D721Med (cell line): ENCODE data around the gene SEC63.
"Not testable (repeated sequence)": the region's sequence is repeated elsewhere in the genome, so short reads cannot be mapped to it uniquely, and the experiment has no call there.

ENCODE experiments used
- DNase-seq: peaks from one replicate; pipeline ENCODE4 v3.0.0; 2011; ENCODE audit warnings: low spot score; ENCODE audit not compliant: insufficient read length
- FAIRE-seq: peaks from 2 replicates; lab custom pipeline; 2011; peaks lifted over from hg19 to GRCh38; lab: Jason Lieb, UNC
- CTCF ChIP-seq: IDR thresholded peaks from 2 replicates; pipeline ENCODE4 v1.5.1; 2012; ENCODE audit warnings: mild to moderate bottlenecking, control low read depth; ENCODE audit not compliant: insufficient read depth; ENCODE audit errors: missing control alignments

The SEC63 gene

GRCh38 chr6:107864226-107865127, 93.5 kb downstream of the SEC63 start:
- no peak for DNase-seq
- TF ChIP-seq CTCF, result no peak
- FAIRE-seq, result no peak

GRCh38 chr6:107862383-107862782, 95.6 kb downstream of the SEC63 start:
- FAIRE-seq (no peak), DNase-seq (no peak)
- TF ChIP-seq CTCF, result no peak

- DNase-seq, FAIRE-seq: not testable (repeated sequence)
These were observed 97.0 kb downstream of the SEC63 start for GRCh38 chr6:107860963-107861362.

GRCh38 chr6:107860144-107860543, 97.9 kb downstream of the SEC63 start:
- not testable (repeated sequence) for FAIRE-seq, DNase-seq

- no peak for TF ChIP-seq CTCF
- FAIRE-seq, result no peak
- DNase-seq, result no peak
These were observed 104.8 kb downstream of the SEC63 start for GRCh38 chr6:107853230-107853629.

- DNase-seq (no peak), FAIRE-seq (no peak)
- TF ChIP-seq CTCF, result no peak
These were observed 108.7 kb downstream of the SEC63 start for GRCh38 chr6:107849325-107849724.

GRCh38 chr6:107847844-107848802, 109.9 kb downstream of the SEC63 start:
- no peak for FAIRE-seq

More at GRCh38 chr6:107847844-107848802, 109.9 kb downstream of the SEC63 start:
- DNase-seq, result peak; percentile 65
- TF ChIP-seq CTCF, result peak; percentile 67
